Loucy (cell line): ENCODE data around the gene MED14.

ENCODE experiments used
- H2AFZ ChIP-seq: fragments of 200-600 bp; sonication (generic); 2 replicates; pipeline ENCODE4 v1.6.0; 2016; ENCODE audit warnings: antibody characterized with exemption, mild to moderate bottlenecking, low read length, moderate library complexity
- H3F3A ChIP-seq: fragments of 200-600 bp; 2 replicates; pipeline ENCODE4 v1.6.0; 2016; ENCODE audit warnings: antibody characterized with exemption, low read depth, mild to moderate bottlenecking
- H3K27me3 ChIP-seq: fragments of 200-600 bp; sonication (generic); 2 replicates; pipeline ENCODE4 v1.6.1; 2014; ENCODE audit warnings: low read length, mild to moderate bottlenecking; ENCODE audit not compliant: insufficient read depth, poor library complexity, severe bottlenecking
- H3K36me3 ChIP-seq: fragments of 200-600 bp; sonication (generic); 2 replicates; pipeline ENCODE4 v1.6.1; 2016; ENCODE audit warnings: low read length; ENCODE audit not compliant: insufficient read depth
- H3K4me1 ChIP-seq: fragments of 200-600 bp; sonication (generic); 2 replicates; pipeline ENCODE4 v1.5.1; 2014; ENCODE audit warnings: low read length, mild to moderate bottlenecking; ENCODE audit not compliant: insufficient read depth, poor library complexity, severe bottlenecking
- H3K4me2 ChIP-seq: fragments of 200-600 bp; sonication (generic); 2 replicates; pipeline ENCODE4 v1.6.0; 2014; ENCODE audit warnings: antibody characterized with exemption, low read length, low read depth, mild to moderate bottlenecking; ENCODE audit not compliant: poor library complexity, severe bottlenecking
- H3K4me3 ChIP-seq: fragments of 200-600 bp; sonication (generic); 2 replicates; pipeline ENCODE4 v1.5.1; 2014; ENCODE audit warnings: low read length, mild to moderate bottlenecking, mixed read lengths; ENCODE audit not compliant: poor library complexity, severe bottlenecking
- H3K79me2 ChIP-seq: fragments of 200-600 bp; sonication (generic); 2 replicates; pipeline ENCODE4 v1.6.1; 2014; ENCODE audit warnings: low read length; ENCODE audit not compliant: insufficient read depth
- H3K9ac ChIP-seq: fragments of 200-600 bp; sonication (generic); 2 replicates; pipeline ENCODE4 v1.6.0; 2014; ENCODE audit warnings: mild to moderate bottlenecking, low read depth, low read length, moderate library complexity; ENCODE audit not compliant: poor library complexity, severe bottlenecking
- H3K9me2 ChIP-seq: fragments of 200-600 bp; sonication (generic); replicated peaks from 2 replicates; pipeline ENCODE4 v1.6.1; 2016; ENCODE audit warnings: low read depth, low read length, mixed read lengths
- H3K9me3 ChIP-seq: fragments of 200-600 bp; sonication (generic); 2 replicates; pipeline ENCODE4 v1.6.1; 2014; ENCODE audit warnings: mild to moderate bottlenecking, antibody characterized with exemption, low read length, low read depth; ENCODE audit not compliant: insufficient read depth
- H4K20me1 ChIP-seq: fragments of 200-600 bp; sonication (generic); 2 replicates; pipeline ENCODE4 v1.6.0; 2014; ENCODE audit warnings: antibody characterized with exemption, low read length, mild to moderate bottlenecking; ENCODE audit not compliant: insufficient read depth, poor library complexity, severe bottlenecking
- CTCF ChIP-seq: fragments of 200-600 bp; sonication (generic); conservative IDR thresholded peaks from 2 replicates; pipeline ENCODE4 v1.5.1; 2014; ENCODE audit warnings: mild to moderate bottlenecking, antibody characterized with exemption, low read length
- EZH2phosphoT487 ChIP-seq: fragments of 200-600 bp; IDR thresholded peaks from 2 replicates; pipeline ENCODE4 v1.6.1; 2018; ENCODE audit warnings: antibody characterized with exemption, mild to moderate bottlenecking, moderate library complexity, borderline replicate concordance

Gene MED14

GRCh38 chrX:40761762-40762161, 26.4 kb upstream of the MED14 start:
- Histone ChIP-seq H3K27me3 (no peaks in the 10 kb centered on the region), H3K4me1 (no peaks in the 10 kb centered on the region), H3F3A (no peaks in the 10 kb centered on the region), H2AFZ (no peak overlapping the region), H3K4me3 (no peak overlapping the region), H3K79me2 (no peaks in the 10 kb centered on the region), H3K9me2 (no peaks in the 10 kb centered on the region), H3K4me2 (no peak overlapping the region), H3K9me3 (no peaks in the 10 kb centered on the region), H4K20me1 (no peaks in the 10 kb centered on the region), H3K36me3 (no peaks in the 10 kb centered on the region), H3K9ac (no peak overlapping the region)
- no peak for TF ChIP-seq CTCF
- no peak for TF ChIP-seq EZH2phosphoT487

GRCh38 chrX:40759374-40759773, 24.0 kb upstream of the MED14 start:
- Histone ChIP-seq H3K27me3 (no peaks in the 10 kb centered on the region), H3K36me3 (no peaks in the 10 kb centered on the region), H2AFZ (no peak overlapping the region)

DNA sequence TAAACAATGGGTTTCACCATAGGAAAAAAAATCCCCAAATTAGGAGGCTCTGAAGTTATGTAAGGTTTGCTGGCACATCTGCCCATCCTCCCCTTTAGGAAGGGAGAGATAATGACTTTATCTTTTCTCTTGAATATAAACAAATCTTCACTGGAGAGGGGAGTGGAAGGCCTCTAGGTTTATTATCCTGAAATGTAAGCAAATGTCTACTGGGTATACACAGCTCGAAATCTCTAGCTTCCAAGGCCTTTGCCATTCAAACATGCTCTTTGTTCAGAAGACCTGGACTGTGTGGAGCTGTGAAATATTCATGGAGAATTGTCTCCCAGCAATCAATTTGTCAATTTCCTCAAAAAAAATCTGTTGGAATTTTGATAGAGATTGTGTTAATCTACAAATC, 21.7 kb upstream of the MED14 start:
- Histone ChIP-seq H3K9me2 (no peaks in the 10 kb centered on the region), H3K27me3 (no peaks in the 10 kb centered on the region), H3K9ac (no peak overlapping the region), H3K4me1 (no peaks in the 10 kb centered on the region), H3F3A (no peaks in the 10 kb centered on the region), H3K79me2 (no peaks in the 10 kb centered on the region), H3K36me3 (no peaks in the 10 kb centered on the region), H3K4me2 (no peak overlapping the region), H2AFZ (no peak overlapping the region), H3K4me3 (no peak overlapping the region), H4K20me1 (no peaks in the 10 kb centered on the region), H3K9me3 (no peaks in the 10 kb centered on the region)
- TF ChIP-seq EZH2phosphoT487 (no peak), CTCF (no peak)

More at GRCh38 chrX:40759374-40759773, 24.0 kb upstream of the MED14 start:
- H3K79me2 ChIP-seq: no peaks in the 10 kb centered on the region
- no peak for TF ChIP-seq EZH2phosphoT487
- TF ChIP-seq CTCF: no peak
- H3K4me1 ChIP-seq: no peaks in the 10 kb centered on the region
- no peaks in the 10 kb centered on the region for H3K9me3 ChIP-seq
- H4K20me1 ChIP-seq: no peaks in the 10 kb centered on the region
- no peaks in the 10 kb centered on the region for H3K9me2 ChIP-seq
- H3K9ac ChIP-seq: no peak overlapping the region
- H3F3A ChIP-seq: no peaks in the 10 kb centered on the region
- H3K4me2 ChIP-seq: no peak overlapping the region
- H3K4me3 ChIP-seq: no peak overlapping the region
